Smooth muscle cell (in vitro differentiated cells): ENCODE data around the gene OR7C1. TPM values are rescaled to one million over a fixed set of nuclear protein-coding genes. Genes with fewer than 3 reads are reported as not detected.
"Not testable (repeated sequence)": the region's sequence is repeated elsewhere in the genome, so short reads cannot be mapped to it uniquely, and the experiment has no call there.

Experiments used
- DNase-seq: peaks from one replicate; lab custom pipeline; 2025; ENCODE audit not compliant: unreplicated experiment; lab: John Stamatoyannopoulos, UW
- H2AFZ ChIP-seq: fragments of 200-600 bp; sonication (generic); 2 replicates; pipeline ENCODE4 v1.6.0; 2016; ENCODE audit warnings: antibody characterized with exemption, low read depth, mild to moderate bottlenecking
- H3F3A ChIP-seq: fragments of 200-600 bp; sonication (generic); 2 replicates; pipeline ENCODE4 v1.6.0; 2017; ENCODE audit warnings: antibody characterized with exemption, low read depth
- H3K27ac ChIP-seq: fragments of 200-600 bp; sonication (generic); 2 replicates; pipeline ENCODE4 v1.5.1; 2016; ENCODE audit warnings: low read depth, mild to moderate bottlenecking
- H3K27me3 ChIP-seq: fragments of 200-600 bp; sonication (generic); 2 replicates; pipeline ENCODE4 v1.6.1; 2016; ENCODE audit warnings: low read depth, mild to moderate bottlenecking
- H3K36me3 ChIP-seq: fragments of 200-600 bp; sonication (generic); 2 replicates; pipeline ENCODE4 v1.5.1; 2016; ENCODE audit warnings: low read depth
- H3K4me1 ChIP-seq: fragments of 200-600 bp; sonication (generic); 2 replicates; pipeline ENCODE4 v1.5.1; 2016; ENCODE audit warnings: low read depth
- H3K4me2 ChIP-seq: fragments of 200-600 bp; sonication (generic); 2 replicates; pipeline ENCODE4 v1.6.0; 2016; ENCODE audit warnings: mild to moderate bottlenecking
- H3K4me3 ChIP-seq: fragments of 200-600 bp; sonication (generic); 2 replicates; pipeline ENCODE4 v1.5.1; 2016; ENCODE audit warnings: mild to moderate bottlenecking
- H3K79me2 ChIP-seq: fragments of 200-600 bp; sonication (generic); 2 replicates; pipeline ENCODE4 v1.6.0; 2016; ENCODE audit warnings: low read depth, mild to moderate bottlenecking
- H3K9ac ChIP-seq: fragments of 200-600 bp; sonication (generic); 2 replicates; pipeline ENCODE4 v1.6.0; 2016; ENCODE audit warnings: low read depth
- H3K9me3 ChIP-seq: fragments of 200-600 bp; sonication (generic); replicated peaks from 2 replicates; pipeline ENCODE4 v1.5.1; 2016; ENCODE audit warnings: low read depth
- H4K20me1 ChIP-seq: fragments of 200-600 bp; sonication (generic); 2 replicates; pipeline ENCODE4 v1.6.0; 2016; ENCODE audit warnings: low read depth
- CTCF ChIP-seq: fragments of 200-600 bp; sonication (generic); IDR thresholded peaks from 2 replicates; pipeline ENCODE4 v1.5.1; 2017; ENCODE audit warnings: borderline replicate concordance, mild to moderate bottlenecking, antibody characterized with exemption; ENCODE audit not compliant: insufficient read depth, poor library complexity, severe bottlenecking
- WGBS: methylation state at CpG from one replicate; pipeline ENCODE4 v1.1.7; 2016; ENCODE audit warnings: low lambda C conversion rate; 5-methylcytosine and 5-hydroxymethylcytosine counted together
- polyA plus RNA-seq: library from polyadenylated mRNA; unstranded; fragments of >200 nt; fragmentation: Nextera tagmentation; extraction: Ambion mirVana; gene quantifications from 2 replicates; pipeline ENCODE4 v1.2.1, GENCODE V29; 2016
- total RNA-seq: library from RNA; depleted of rRNA; stranded (reverse); fragments of >200 nt; gene quantifications from 2 replicates; pipeline ENCODE4 v1.2.3, GENCODE V29; 2014

The OR7C1 gene
- total and polyA plus RNA-seq, 2 experiments from 2014 or later: not detected

- H3K4me1 ChIP-seq: no peaks in the 10 kb centered on the region
- H3K27me3 ChIP-seq: peaks cover 7% of the 10 kb centered on the region
- H3F3A ChIP-seq: no peaks in the 10 kb centered on the region
- H3K4me2 ChIP-seq: no peak overlapping the region
- no peaks in the 10 kb centered on the region for H4K20me1 ChIP-seq
- no peak overlapping the region for H2AFZ ChIP-seq
- no peak for DNase-seq
- no peak overlapping the region for H3K27ac ChIP-seq
- H3K9me3 ChIP-seq: no peaks in the 10 kb centered on the region
- no peaks in the 10 kb centered on the region for H3K79me2 ChIP-seq
- TF ChIP-seq CTCF: no peak
- H3K4me3 ChIP-seq: no peak overlapping the region
- WGBS: 91% methylated on average over 9 of the region's 10 CpGs
- H3K9ac ChIP-seq: no peak overlapping the region
- H3K36me3 ChIP-seq: no peaks in the 10 kb centered on the region
Observed at GRCh38 chr19:14774373-14774772, 60.6 kb downstream of the OR7C1 start.

- not testable (repeated sequence) for H3K4me2 ChIP-seq, DNase-seq, H3K9me3 ChIP-seq, H3K4me1 ChIP-seq, H4K20me1 ChIP-seq, H3K27ac ChIP-seq, H3K79me2 ChIP-seq, H2AFZ ChIP-seq, H3K9ac ChIP-seq, H3K27me3 ChIP-seq, H3K4me3 ChIP-seq, H3K36me3 ChIP-seq, H3F3A ChIP-seq
- 88% methylated on average over 9 of the region's 9 CpGs for WGBS
Observed at GRCh38 chr19:14773722-14774121, 61.3 kb downstream of the OR7C1 start.

- H3K27me3 ChIP-seq: peaks cover 7% of the 10 kb centered on the region
- no peaks in the 10 kb centered on the region for H3F3A ChIP-seq
- no peaks in the 10 kb centered on the region for H3K79me2 ChIP-seq
- H3K9ac ChIP-seq: no peak overlapping the region
- H3K4me2 ChIP-seq: no peak overlapping the region
- H3K4me1 ChIP-seq: no peaks in the 10 kb centered on the region
- no peaks in the 10 kb centered on the region for H4K20me1 ChIP-seq
- H3K27ac ChIP-seq: no peak overlapping the region
- no peaks in the 10 kb centered on the region for H3K9me3 ChIP-seq
- no peak overlapping the region for H2AFZ ChIP-seq
- no peaks in the 10 kb centered on the region for H3K36me3 ChIP-seq
- 91% methylated on average over 7 of the region's 7 CpGs for WGBS
- TF ChIP-seq CTCF: no peak
- H3K4me3 ChIP-seq: no peak overlapping the region
- DNase-seq: no peak
Observed at GRCh38 chr19:14772995-14773394, 62.0 kb downstream of the OR7C1 start.

DNA sequence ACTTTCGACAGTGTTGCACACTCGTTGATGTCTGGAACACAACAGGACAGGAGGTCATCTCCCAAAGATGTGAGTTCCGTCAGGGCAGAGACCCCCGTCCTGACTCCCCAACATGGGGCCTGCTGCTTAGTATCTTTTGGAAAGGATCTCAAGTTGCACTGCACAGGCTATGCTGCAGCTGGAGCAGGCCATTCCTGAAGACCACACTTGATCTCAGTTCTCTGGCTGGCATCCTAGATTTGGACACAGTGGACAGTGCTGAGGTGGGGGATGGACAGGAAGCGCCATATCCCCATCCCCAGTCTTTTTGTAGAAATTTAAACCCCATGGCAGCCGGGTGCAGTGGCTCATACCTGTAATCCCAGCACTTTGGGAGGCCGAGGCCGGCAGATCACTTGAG is 62.5 kb downstream of the OR7C1 start:
- TF ChIP-seq CTCF: no peak
- Histone ChIP-seq H3K27ac (no peak overlapping the region), H3K4me1 (no peaks in the 10 kb centered on the region), H3F3A (no peaks in the 10 kb centered on the region), H2AFZ (no peak overlapping the region), H3K36me3 (no peaks in the 10 kb centered on the region), H4K20me1 (no peaks in the 10 kb centered on the region), H3K4me2 (no peak overlapping the region), H3K9me3 (no peaks in the 10 kb centered on the region), H3K9ac (no peak overlapping the region), H3K4me3 (no peak overlapping the region), H3K79me2 (no peaks in the 10 kb centered on the region), H3K27me3 (peaks cover 7% of the 10 kb centered on the region)
- no peak for DNase-seq
- WGBS: 89% methylated on average over 8 of the region's 8 CpGs
